Natural killer cell (primary cell): ENCODE measurements around the gene ABCA2. TPM values are rescaled to one million over a fixed set of nuclear protein-coding genes. Genes with fewer than 3 reads are reported as not detected.
A peak's percentile ranks its signal among the peaks of the same experiment; 100 is the strongest.

ENCODE experiments used
- ATAC-seq, 3 donors: fragments of 150-1000 bp in 2 of 3; fragments of 200-7000 bp in 1 of 3; cut with Tn5 transposase; 1 replicate in 1 of 3; 2 replicates in 2 of 3; pipeline ENCODE4 v1.10.0; 2021; ENCODE audit warnings: mild to moderate bottlenecking in 2 of 3, moderate library complexity in 2 of 3
- DNase-seq, 2 donors: peaks; one replicate each; pipeline versions ENCODE4 v3.0.0 to v3.0.0-alpha.2; 2013 to 2021; ENCODE audit warnings: mixed read lengths in 1 of 2
- H3K27ac ChIP-seq: one replicate; pipeline ENCODE4 v1.5.1; 2013; ENCODE audit warnings: mild to moderate bottlenecking, low read length
- H3K27me3 ChIP-seq: one replicate; pipeline ENCODE4 v1.6.1; 2013; ENCODE audit warnings: low read length; ENCODE audit not compliant: control insufficient read depth, insufficient read depth
- H3K36me3 ChIP-seq: one replicate; pipeline ENCODE4 v1.6.1; 2013; ENCODE audit warnings: low read length; ENCODE audit not compliant: control insufficient read depth, insufficient read depth
- H3K4me1 ChIP-seq: one replicate; pipeline ENCODE4 v1.6.1; 2013; ENCODE audit warnings: low read length; ENCODE audit not compliant: control insufficient read depth, insufficient read depth
- H3K4me3 ChIP-seq: one replicate; pipeline ENCODE4 v1.5.1; 2013; ENCODE audit warnings: low read length
- H3K9me3 ChIP-seq: one replicate; pipeline ENCODE4 v1.6.1; 2013; ENCODE audit warnings: low read length; ENCODE audit not compliant: control insufficient read depth, insufficient read depth
- H3K27ac Mint-ChIP-seq, 2 donors: one replicate each; pipeline ENCODE4 v1.8.0; 2022; ENCODE audit warnings: mild to moderate bottlenecking in 2 of 2, mixed read lengths in 2 of 2, moderate library complexity in 1 of 2
- H3K27me3 Mint-ChIP-seq, 2 donors: one replicate each; pipeline ENCODE4 v1.8.0; 2022; ENCODE audit warnings: low read depth in 2 of 2, mixed read lengths in 2 of 2
- H3K36me3 Mint-ChIP-seq: one replicate; pipeline ENCODE4 v1.8.0; 2022; ENCODE audit warnings: mixed read lengths
- H3K4me1 Mint-ChIP-seq, 2 donors: one replicate each; pipeline ENCODE4 v1.8.0; 2022; ENCODE audit warnings: mixed read lengths in 2 of 2
- H3K4me3 Mint-ChIP-seq: one replicate; pipeline ENCODE4 v1.8.0; 2022; ENCODE audit warnings: mild to moderate bottlenecking, moderate library complexity, mixed read lengths
- H3K9me3 Mint-ChIP-seq, 2 donors: one replicate each; pipeline ENCODE4 v1.8.0; 2022; ENCODE audit warnings: mixed read lengths in 2 of 2
- WGBS: methylation state at CpG from one replicate; pipeline ENCODE4 v1.1.7; 2013; ENCODE audit warnings: missing lambda C conversion rate; ENCODE audit not compliant: insufficient coverage; 5-methylcytosine and 5-hydroxymethylcytosine counted together
- intact Hi-C: fragments of 100-400 bp; cut with micrococcal nuclease; formaldehyde crosslinking; loops from one replicate; pipeline ENCODE4 v1.14.2; 2022
- total RNA-seq, 4 donors: library from RNA; stranded (reverse); fragments of 120-200 nt in 1 of 4; gene quantifications; one replicate each; pipeline versions ENCODE4 v1.2.3 to v1.2.4, GENCODE V29; 2013 to 2022
- TF ChIP-seq, protein P1 (sequence below): fragments of 200-600 bp; IDR thresholded peaks from one replicate; pipeline ENCODE4 v1.8.0; 2022; ENCODE audit warnings: antibody characterized with exemption

The ABCA2 gene
- total RNA-seq, 3 donors from 2014 or later (not counting 1 experiment from before 2014, with no cell fraction given) = 356 to 416 (median 357) TPM

DNA sequence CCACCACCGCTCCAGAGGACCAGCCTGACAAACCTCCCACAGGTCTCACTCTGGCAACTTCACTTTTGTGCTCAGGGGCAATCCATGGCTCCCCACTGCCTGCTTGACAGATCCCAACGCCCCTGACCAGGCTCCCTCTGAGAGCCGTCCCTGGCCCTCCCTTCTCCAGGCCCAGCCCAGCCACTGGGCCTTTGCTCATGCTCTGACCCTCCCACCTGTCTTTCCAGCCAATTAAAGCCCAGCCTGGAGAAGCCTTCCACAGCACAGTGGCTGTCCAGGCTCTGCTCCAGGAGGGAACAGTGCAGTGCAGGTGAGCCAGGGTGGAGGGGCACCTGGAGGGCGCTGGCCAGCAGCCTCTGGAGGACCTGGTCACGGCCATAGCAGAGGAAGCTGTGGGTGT lies 22.5 kb upstream of the ABCA2 start:
- intact Hi-C loops = no loop called here
- Mint-ChIP-seq H3K27me3 (peaks cover 7 to 35% of the 10 kb centered on the region in 2 donors), H3K36me3 (no peaks in the 10 kb centered on the region), H3K27ac (no peak overlapping the region), H3K4me1 (peaks cover 0 to 5% of the 10 kb centered on the region in 2 donors), H3K4me3 (no peak overlapping the region), H3K9me3 (no peaks in the 10 kb centered on the region)
- Histone ChIP-seq H3K4me1 (peaks cover 29% of the 10 kb centered on the region), H3K27me3 (peaks cover 66% of the 10 kb centered on the region), H3K27ac (no peak overlapping the region), H3K4me3 (no peak overlapping the region), H3K36me3 (no peaks in the 10 kb centered on the region), H3K9me3 (no peaks in the 10 kb centered on the region)
- no peak for ATAC-seq
- TF ChIP-seq, protein P1, sequence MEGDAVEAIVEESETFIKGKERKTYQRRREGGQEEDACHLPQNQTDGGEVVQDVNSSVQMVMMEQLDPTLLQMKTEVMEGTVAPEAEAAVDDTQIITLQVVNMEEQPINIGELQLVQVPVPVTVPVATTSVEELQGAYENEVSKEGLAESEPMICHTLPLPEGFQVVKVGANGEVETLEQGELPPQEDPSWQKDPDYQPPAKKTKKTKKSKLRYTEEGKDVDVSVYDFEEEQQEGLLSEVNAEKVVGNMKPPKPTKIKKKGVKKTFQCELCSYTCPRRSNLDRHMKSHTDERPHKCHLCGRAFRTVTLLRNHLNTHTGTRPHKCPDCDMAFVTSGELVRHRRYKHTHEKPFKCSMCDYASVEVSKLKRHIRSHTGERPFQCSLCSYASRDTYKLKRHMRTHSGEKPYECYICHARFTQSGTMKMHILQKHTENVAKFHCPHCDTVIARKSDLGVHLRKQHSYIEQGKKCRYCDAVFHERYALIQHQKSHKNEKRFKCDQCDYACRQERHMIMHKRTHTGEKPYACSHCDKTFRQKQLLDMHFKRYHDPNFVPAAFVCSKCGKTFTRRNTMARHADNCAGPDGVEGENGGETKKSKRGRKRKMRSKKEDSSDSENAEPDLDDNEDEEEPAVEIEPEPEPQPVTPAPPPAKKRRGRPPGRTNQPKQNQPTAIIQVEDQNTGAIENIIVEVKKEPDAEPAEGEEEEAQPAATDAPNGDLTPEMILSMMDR = no peak
- 82% methylated on average over 5 of the region's 5 CpGs for WGBS
- no peak for DNase-seq

DNA sequence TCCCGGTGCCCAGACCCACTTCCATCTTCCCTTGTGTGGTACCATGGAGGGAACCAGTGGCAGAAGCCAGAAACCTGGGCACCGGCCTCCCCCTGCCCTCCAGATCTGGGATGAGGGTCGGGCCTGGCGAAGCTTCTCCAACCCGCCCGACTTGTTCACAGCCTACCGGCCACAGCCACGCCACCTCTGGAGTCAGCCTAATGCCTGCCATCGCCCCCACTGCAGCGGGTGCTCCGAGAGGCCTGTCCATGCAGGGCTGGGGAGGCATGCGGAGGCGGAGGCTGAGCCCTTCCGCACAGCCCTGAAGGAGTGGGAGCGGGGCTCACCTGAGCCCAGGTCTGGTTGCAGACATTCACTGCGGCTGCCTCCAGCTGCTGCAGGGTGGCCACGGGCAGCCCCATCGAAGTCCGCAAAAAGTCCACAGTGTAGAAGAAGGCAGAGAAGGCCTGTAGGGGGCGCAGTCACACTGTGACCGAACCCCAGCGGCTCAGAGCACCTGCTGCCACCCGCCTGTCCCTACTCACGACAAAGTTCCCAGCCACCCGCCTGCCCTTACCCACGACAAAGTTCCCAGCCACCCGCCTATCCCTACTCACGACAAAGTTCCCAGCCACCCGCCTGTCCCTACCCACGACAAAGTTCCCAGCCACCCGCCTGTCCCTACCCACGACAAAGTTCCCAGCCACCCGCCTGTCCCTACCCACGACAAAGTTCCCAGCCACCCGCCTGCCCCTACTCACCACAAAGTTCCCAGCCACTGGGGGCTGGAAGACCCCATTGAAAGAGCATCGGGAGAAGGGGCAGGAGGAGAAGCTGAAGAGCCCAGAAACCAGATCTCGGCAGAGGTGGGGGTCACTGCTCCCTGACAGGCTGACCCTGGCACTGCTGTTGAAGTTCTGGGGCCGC lies 21.8 kb upstream of the ABCA2 start:
- Histone ChIP-seq H3K4me3 (no peak overlapping the region), H3K4me1 (peaks cover 36% of the 10 kb centered on the region), H3K9me3 (no peaks in the 10 kb centered on the region), H3K36me3 (no peaks in the 10 kb centered on the region), H3K27ac (no peak overlapping the region), H3K27me3 (peaks cover 72% of the 10 kb centered on the region)
- H3K4me1 Mint-ChIP-seq = peaks cover 5 to 6% of the 10 kb centered on the region in 2 donors
- TF ChIP-seq, protein P1 = no peak
- H3K9me3 Mint-ChIP-seq = no peaks in the 10 kb centered on the region
- intact Hi-C loops = loop anchor here (5.0 kb wide), 1 partner anchor 178 kb away; the partner anchor contains the start of genes CYSRT1 and RNF224
- ATAC-seq = peak; percentile 38 to 52 (median 41)
- 39% methylated on average over 38 of the region's 38 CpGs for WGBS
- H3K27ac Mint-ChIP-seq = no peak overlapping the region
- no peaks in the 10 kb centered on the region for H3K36me3 Mint-ChIP-seq
- peaks cover 12 to 40% of the 10 kb centered on the region in 2 donors for H3K27me3 Mint-ChIP-seq
- DNase-seq = peak in 1 of 2 donors; percentile 78
- H3K4me3 Mint-ChIP-seq = peak overlapping the region; percentile 17

DNA sequence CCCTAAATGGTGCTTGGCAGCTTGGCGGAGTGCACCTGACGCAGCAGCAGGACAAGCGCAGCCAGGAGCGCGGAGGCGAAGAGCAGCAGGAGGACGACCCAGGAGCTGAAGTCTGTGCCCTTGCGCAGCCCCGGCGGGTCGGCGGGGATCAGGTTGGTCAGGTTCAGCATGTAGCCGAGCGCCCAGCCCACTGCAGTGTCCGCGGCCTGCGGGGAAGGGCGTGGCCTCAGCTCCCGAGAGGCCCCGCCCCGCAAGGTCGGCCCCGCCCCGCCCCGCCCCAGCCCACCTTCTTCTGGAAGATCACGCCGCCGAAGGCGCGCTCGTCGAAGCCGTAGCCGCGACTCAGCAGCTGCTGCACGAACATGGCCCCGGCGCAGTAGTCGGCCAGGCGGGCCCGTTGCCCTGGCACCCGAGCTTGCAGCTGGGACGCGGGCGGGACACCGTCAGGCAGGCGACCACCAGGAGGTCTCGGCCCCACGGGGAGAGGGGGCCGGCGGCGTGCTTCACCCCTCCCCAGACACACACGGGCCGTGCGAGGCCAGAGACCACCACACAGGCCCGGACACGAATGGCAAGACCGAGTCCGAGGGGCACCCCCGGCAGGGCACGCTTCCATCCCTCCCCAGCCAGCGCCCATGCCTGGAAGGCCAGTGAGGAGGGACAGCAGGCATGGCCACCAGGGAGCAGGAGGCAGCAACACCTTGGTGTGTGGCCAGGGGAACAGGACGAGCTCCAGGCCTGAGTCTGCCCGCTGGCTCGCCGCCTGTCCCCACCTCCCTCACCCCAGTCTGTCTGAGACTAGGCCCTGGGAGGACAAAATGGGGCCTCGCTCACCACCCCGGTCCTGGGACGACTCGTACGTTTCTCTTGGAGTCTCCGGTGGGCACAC lies 20.9 kb upstream of the ABCA2 start:
- WGBS = 40% methylated on average over 72 of the region's 72 CpGs
- peaks cover 42% of the 10 kb centered on the region for H3K4me1 ChIP-seq
- H3K27ac ChIP-seq = no peak overlapping the region
- intact Hi-C loops = loop anchor here (5.0 kb wide), 1 partner anchor 178 kb away; the partner anchor contains the start of genes CYSRT1 and RNF224
- TF ChIP-seq, protein P1 = no peak
- H3K27me3 Mint-ChIP-seq = peaks cover 14 to 43% of the 10 kb centered on the region in 2 donors
- H3K36me3 Mint-ChIP-seq = no peaks in the 10 kb centered on the region
- no peaks in the 10 kb centered on the region for H3K9me3 Mint-ChIP-seq
- H3K27me3 ChIP-seq = peaks cover 81% of the 10 kb centered on the region
- H3K27ac Mint-ChIP-seq = no peak overlapping the region
- H3K9me3 ChIP-seq = no peaks in the 10 kb centered on the region
- H3K4me1 Mint-ChIP-seq = peaks cover 5 to 7% of the 10 kb centered on the region in 2 donors
- no peaks in the 10 kb centered on the region for H3K36me3 ChIP-seq
- no peak overlapping the region for H3K4me3 ChIP-seq
- no peak overlapping the region for H3K4me3 Mint-ChIP-seq
- no peak for DNase-seq
- ATAC-seq = no peak
